H1 (cell line): ENCODE measurements around the gene PRICKLE3. TPM values are rescaled to one million over a fixed set of nuclear protein-coding genes. Genes with fewer than 3 reads are reported as not detected.

Experiments
- CTCF ChIA-PET: fragments of 300-600 bp; sonication (Branson Sonifier 250); formaldehyde crosslinking; loops from one replicate; lab custom pipeline; 2021; ENCODE audit not compliant: partially characterized antibody; lab: Charles Lee
- POLR2A ChIA-PET: fragments of 300-600 bp; sonication (Branson Sonifier 250); formaldehyde crosslinking; loops from one replicate; lab custom pipeline; 2021; ENCODE audit warnings: inconsistent platforms; ENCODE audit not compliant: partially characterized antibody; lab: Charles Lee
- DNase-seq, 2 experiments: peaks; one replicate each; pipeline versions ENCODE4 v3.0.0 to v3.0.0-alpha.2; 2010 to 2022; ENCODE audit warnings: low spot score in 2 of 2, low read depth in 1 of 2, mixed read lengths in 1 of 2
- FAIRE-seq: peaks from 2 replicates; lab custom pipeline; 2011; peaks lifted over from hg19 to GRCh38; lab: Jason Lieb, UNC
- H2AFZ ChIP-seq: 2 replicates; pipeline ENCODE4 v1.8.1; 2012; ENCODE audit warnings: low read length, inconsistent platforms
- H2AK5ac ChIP-seq: 2 replicates; pipeline ENCODE4 v1.6.1; 2013; ENCODE audit warnings: low read depth, low read length
- H2BK120ac ChIP-seq: replicated peaks from 2 replicates; pipeline ENCODE3; 2013; ENCODE audit warnings: low read depth, low read length, inconsistent platforms
- H2BK12ac ChIP-seq: 2 replicates; pipeline ENCODE4 v1.6.1; 2013; ENCODE audit warnings: low read depth, low read length
- H2BK15ac ChIP-seq: 2 replicates; pipeline ENCODE4 v1.6.1; 2013; ENCODE audit warnings: low read length
- H2BK20ac ChIP-seq: 2 replicates; pipeline ENCODE4 v1.6.1; 2013; ENCODE audit warnings: low read length
- H2BK5ac ChIP-seq: 2 replicates; pipeline ENCODE4 v1.6.1; 2013; ENCODE audit warnings: low read depth, low read length
- H3K14ac ChIP-seq: 2 replicates; pipeline ENCODE4 v1.6.1; 2013; ENCODE audit warnings: inconsistent platforms; ENCODE audit not compliant: insufficient read length
- H3K18ac ChIP-seq: 2 replicates; pipeline ENCODE4 v1.6.1; 2013; ENCODE audit warnings: low read length; ENCODE audit errors: extremely low read depth
- H3K23ac ChIP-seq: 2 replicates; pipeline ENCODE4 v1.6.1; 2013; ENCODE audit warnings: inconsistent platforms; ENCODE audit not compliant: insufficient read length
- H3K23me2 ChIP-seq: 2 replicates; pipeline ENCODE4 v1.6.1; 2013; ENCODE audit warnings: low read depth, low read length
- H3K27ac ChIP-seq: 2 replicates; pipeline ENCODE4 v1.6.1; 2011; ENCODE audit warnings: low read depth, low read length, inconsistent platforms
- H3K27me3 ChIP-seq, 4 experiments: replicated peaks in 1 of 4; 1 replicate in 1 of 4; 2 replicates in 3 of 4; pipeline versions ENCODE4 v1.6.1 to v1.8.1; 2011 to 2013; ENCODE audit warnings: low read length in 3 of 4, mild to moderate bottlenecking in 3 of 4, inconsistent platforms in 2 of 4, mixed read lengths in 2 of 4, moderate library complexity in 1 of 4; ENCODE audit not compliant: control insufficient read depth in 3 of 4, insufficient read depth in 3 of 4; ENCODE audit errors: extremely low read depth in 1 of 4
- H3K36me3 ChIP-seq, 4 experiments: 2 replicates each; pipeline versions ENCODE4 v1.6.1 to v1.8.1; 2011 to 2013; ENCODE audit warnings: mild to moderate bottlenecking in 4 of 4, low read length in 3 of 4, moderate library complexity in 2 of 4, control low read depth in 1 of 4, inconsistent platforms in 1 of 4; ENCODE audit not compliant: insufficient read depth in 4 of 4, control insufficient read depth in 2 of 4
- H3K4ac ChIP-seq: replicated peaks from 2 replicates; pipeline ENCODE3; 2013; ENCODE audit warnings: low read length, low read depth, mixed read lengths, inconsistent platforms; ENCODE audit not compliant: insufficient read length
- H3K4me1 ChIP-seq, 4 experiments: replicated peaks in 1 of 4; 1 replicate in 1 of 4; 2 replicates in 3 of 4; pipeline versions ENCODE4 v1.6.1 to v1.8.1; 2011 to 2013; ENCODE audit warnings: low read length in 3 of 4, inconsistent platforms in 2 of 4, mixed read lengths in 1 of 4; ENCODE audit not compliant: insufficient read depth in 4 of 4, control insufficient read depth in 3 of 4
- H3K4me2 ChIP-seq, 2 experiments: 2 replicates each; pipeline versions ENCODE4 v1.6.1 to v1.8.1; 2011 to 2013; ENCODE audit warnings: low read depth in 2 of 2, low read length in 2 of 2, control low read depth in 1 of 2, inconsistent platforms in 1 of 2, mild to moderate bottlenecking in 1 of 2; ENCODE audit not compliant: insufficient read depth in 1 of 2
- H3K4me3 ChIP-seq, 4 experiments: fragments of 200-600, 300-600 bp in 1 of 4; sonication (generic), shearing (Covaris generic), sonication (Bioruptor Twin) in 1 of 4; 2 replicates each; pipeline versions ENCODE4 v1.5.1 to v1.8.1; 2011 to 2016; ENCODE audit warnings: low read length in 4 of 4, low read depth in 3 of 4, control low read depth in 2 of 4, inconsistent platforms in 2 of 4, mild to moderate bottlenecking in 2 of 4, mixed read lengths in 1 of 4, moderate library complexity in 1 of 4; ENCODE audit not compliant: insufficient read depth in 2 of 4; ENCODE audit errors: extremely low read depth in 1 of 4
- H3K56ac ChIP-seq: replicated peaks from 2 replicates; pipeline ENCODE3; 2013; ENCODE audit warnings: low read depth, mild to moderate bottlenecking, mixed read lengths, low read length, inconsistent platforms; ENCODE audit not compliant: insufficient read length
- H3K79me1 ChIP-seq: 2 replicates; pipeline ENCODE4 v1.6.1; 2013; ENCODE audit warnings: low read depth, low read length, control low read depth
- H3K79me2 ChIP-seq, 2 experiments: 2 replicates each; pipeline versions ENCODE4 v1.6.1 to v1.8.1; 2012 to 2013; ENCODE audit warnings: low read length in 2 of 2, mild to moderate bottlenecking in 2 of 2, inconsistent platforms in 1 of 2; ENCODE audit not compliant: insufficient read depth in 2 of 2, control insufficient read depth in 1 of 2
- H3K9ac ChIP-seq, 4 experiments: replicated peaks in 1 of 4; 1 replicate in 1 of 4; 2 replicates in 3 of 4; pipeline versions ENCODE4 v1.6.1 to v1.8.1; 2011 to 2013; ENCODE audit warnings: low read depth in 3 of 4, low read length in 3 of 4, control low read depth in 2 of 4, mild to moderate bottlenecking in 2 of 4, moderate library complexity in 2 of 4, inconsistent platforms in 1 of 4; ENCODE audit errors: extremely low read depth in 1 of 4
- H3K9me3 ChIP-seq, 2 experiments: 2 replicates each; pipeline versions ENCODE4 v1.6.1 to v1.8.1; 2012 to 2013; ENCODE audit warnings: mild to moderate bottlenecking in 2 of 2, moderate library complexity in 2 of 2, control low read depth in 1 of 2, inconsistent platforms in 1 of 2, low read depth in 1 of 2, low read length in 1 of 2, mixed read lengths in 1 of 2; ENCODE audit not compliant: insufficient read depth in 2 of 2
- H4K20me1 ChIP-seq, 2 experiments: replicated peaks in 1 of 2; 2 replicates each; pipeline versions ENCODE3 to v1.8.1; 2011 to 2013; ENCODE audit warnings: inconsistent platforms in 2 of 2, low read length in 2 of 2, mild to moderate bottlenecking in 1 of 2; ENCODE audit not compliant: insufficient read depth in 2 of 2, control insufficient read depth in 1 of 2
- H4K5ac ChIP-seq: 2 replicates; pipeline ENCODE4 v1.6.1; 2013; ENCODE audit warnings: low read length, low read depth, mixed read lengths, inconsistent platforms; ENCODE audit not compliant: insufficient read length
- H4K8ac ChIP-seq: 2 replicates; pipeline ENCODE4 v1.8.0; 2013; ENCODE audit warnings: mild to moderate bottlenecking, moderate library complexity, low read length, inconsistent platforms; ENCODE audit not compliant: insufficient read depth; ENCODE audit errors: extremely low read depth
- H4K91ac ChIP-seq: replicated peaks from 2 replicates; pipeline ENCODE3; 2013; ENCODE audit warnings: low read length, mixed read lengths, inconsistent platforms; ENCODE audit not compliant: insufficient read length
- HDAC6 ChIP-seq: IDR thresholded peaks from one replicate; pipeline ENCODE4 v1.7.1; 2012; ENCODE audit warnings: low read depth, mild to moderate bottlenecking, inconsistent platforms, low read length, moderate library complexity
- WGBS, 2 experiments: shearing (Covaris generic) in 1 of 2; methylation state at CpG; one replicate each; pipeline versions ENCODE4 v1.1.6 to v1.1.7; 2013 to 2015; ENCODE audit warnings: low lambda C conversion rate in 2 of 2, mixed read lengths in 2 of 2, inconsistent platforms in 1 of 2, low coverage in 1 of 2, missing lambda C conversion rate in 1 of 2; ENCODE audit not compliant: insufficient replicate concordance in 2 of 2, insufficient coverage in 1 of 2, insufficient read length in 1 of 2; ENCODE audit errors: extremely low coverage in 1 of 2, missing lambda C conversion rate in 1 of 2; 5-methylcytosine and 5-hydroxymethylcytosine counted together
- polyA plus RNA-seq, 7 experiments: library from polyadenylated mRNA; depleted of rRNA in 3 of 7; stranded (reverse) in 5 of 7; unstranded in 2 of 7; fragments of >200 nt in 5 of 7; fragments of 200-250 nt in 2 of 7; gene quantifications; 1 replicate in 5 of 7; 2 replicates in 1 of 7; 4 replicates in 1 of 7; pipeline versions ENCODE4 v1.2.1 to v1.2.3, GENCODE V29; 2011 to 2013; ENCODE audit warnings: missing spikeins in 2 of 7, mixed read lengths in 2 of 7
- total RNA-seq: library from RNA; stranded (reverse); fragmentation: NEBNext Ultra II Directional; extraction: Animal tissue kit (Norgen Biotek cat#: 25700); gene quantifications from 2 replicates; pipeline ENCODE4 v1.2.1, GENCODE V29; 2021

The PRICKLE3 gene
- total and polyA plus RNA-seq, 2 of the 8 experiments (the other 6 are each of a cell fraction or from before 2014, with no cell fraction given) = 9.1 to 10.6 TPM

- Histone ChIP-seq H3K18ac (no peak overlapping the region; the same call in 1 of the 2 replicates), H2BK120ac (no peak overlapping the region), H4K20me1 (no peaks in the 10 kb centered on the region), H2BK15ac (no peak overlapping the region), H2BK20ac (no peak overlapping the region), H3K14ac (no peak overlapping the region), H2BK5ac (no peak overlapping the region), H3K36me3 (no peaks in the 10 kb centered on the region), H3K79me2 (no peaks in the 10 kb centered on the region), H3K27me3 (peaks cover 0 to 14% (median 8%) of the 10 kb centered on the region in 4 experiments; a peak in 5 of 7 replicates), H3K27ac (no peak overlapping the region), H2BK12ac (no peak overlapping the region), H3K79me1 (no peaks in the 10 kb centered on the region), H4K91ac (peak overlapping the region; percentile 40), H3K9me3 (no peaks in the 10 kb centered on the region), H4K8ac (0 out of 2 replicates have a peak overlapping the region, but pooled peaks have one; percentile 51), H3K23ac (no peak overlapping the region), H4K5ac (no peak overlapping the region), H3K4me3 (peak overlapping the region; percentile 41 to 58 (median 42); a peak in 7 of 8 replicates), H2AFZ (no peak overlapping the region), H2AK5ac (0 out of 2 replicates have a peak overlapping the region, but pooled peaks have one; percentile 17), H3K4me1 (peaks cover 0 to 12% (median 4%) of the 10 kb centered on the region in 4 experiments; a peak in 4 of 7 replicates), H3K9ac (no peak overlapping the region), H3K23me2 (peaks cover 13% of the 10 kb centered on the region; the same call in 1 of the 2 replicates), H3K56ac (no peak overlapping the region), H3K4ac (peak overlapping the region; percentile 69), H3K4me2 (peak overlapping the region; percentile 72 to 89)
- 9% methylated on average over 10 of the region's 35 CpGs; no CpG with 5 or more reads in 1 of the 2 experiments for WGBS, 2 experiments
- POLR2A ChIA-PET = interaction anchor here (0.9 to 1.2 kb wide), 3 partner anchors 12 to 83 kb away, joined by 3 to 6 read pairs (median 4); no protein-coding TSS in a partner anchor
- FAIRE-seq (no peak), DNase-seq (peak in 1 of 2 experiments; percentile 55)
- TF ChIP-seq HDAC6 = no peak
- CTCF ChIA-PET = interaction anchor here (0.8 to 5.0 kb wide), 6 partner anchors 11 to 56 kb away, joined by 3 to 14 read pairs (median 3); no protein-coding TSS in a partner anchor
Observed at GRCh38 chrX:49166914-49167739, 19.0 kb downstream of the PRICKLE3 start.
